HG03520 (cell line): ENCODE measurements around the gene PCDHGB3.
"Not testable (repeated sequence)": the region's sequence is repeated elsewhere in the genome, so short reads cannot be mapped to it uniquely, and the experiment has no call there.

Experiments
- ATAC-seq: cut with Tn5 transposase; IDR thresholded peaks from one replicate; pipeline ENCODE4 v1.9.1; 2021; ENCODE audit warnings: mild to moderate bottlenecking, moderate library complexity; ENCODE audit not compliant: unreplicated experiment

PCDHGB3 gene

DNA sequence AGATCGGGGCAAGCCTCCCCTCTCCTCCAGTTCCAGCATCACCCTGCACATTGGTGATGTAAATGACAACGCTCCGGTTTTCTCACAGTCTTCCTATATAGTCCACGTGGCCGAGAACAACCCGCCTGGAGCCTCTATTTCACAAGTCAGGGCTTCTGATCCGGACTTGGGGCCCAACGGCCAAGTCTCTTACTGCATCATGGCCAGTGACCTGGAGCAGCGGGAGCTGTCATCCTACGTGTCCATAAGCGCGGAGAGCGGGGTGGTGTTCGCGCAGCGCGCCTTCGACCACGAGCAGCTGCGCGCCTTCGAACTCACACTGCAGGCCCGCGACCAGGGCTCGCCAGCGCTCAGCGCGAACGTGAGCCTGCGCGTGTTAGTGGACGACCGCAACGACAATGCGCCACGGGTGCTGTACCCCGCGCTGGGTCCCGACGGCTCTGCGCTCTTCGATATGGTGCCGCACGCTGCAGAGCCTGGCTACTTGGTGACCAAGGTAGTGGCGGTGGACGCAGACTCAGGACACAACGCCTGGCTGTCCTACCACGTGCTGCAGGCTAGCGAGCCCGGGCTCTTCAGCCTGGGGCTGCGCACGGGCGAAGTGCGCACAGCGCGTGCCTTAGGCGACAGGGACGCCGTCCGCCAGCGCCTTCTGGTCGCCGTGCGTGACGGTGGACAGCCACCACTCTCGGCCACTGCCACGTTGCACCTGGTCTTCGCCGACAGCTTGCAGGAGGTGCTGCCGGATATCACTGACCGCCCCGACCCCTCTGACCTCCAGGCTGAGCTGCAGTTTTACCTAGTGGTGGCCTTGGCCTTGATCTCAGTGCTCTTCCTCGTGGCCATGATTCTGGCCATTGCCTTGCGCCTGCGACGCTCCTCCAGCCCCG is 19.4 kb downstream of the PCDHGB3 start:
- ATAC-seq, result no peak

DNA sequence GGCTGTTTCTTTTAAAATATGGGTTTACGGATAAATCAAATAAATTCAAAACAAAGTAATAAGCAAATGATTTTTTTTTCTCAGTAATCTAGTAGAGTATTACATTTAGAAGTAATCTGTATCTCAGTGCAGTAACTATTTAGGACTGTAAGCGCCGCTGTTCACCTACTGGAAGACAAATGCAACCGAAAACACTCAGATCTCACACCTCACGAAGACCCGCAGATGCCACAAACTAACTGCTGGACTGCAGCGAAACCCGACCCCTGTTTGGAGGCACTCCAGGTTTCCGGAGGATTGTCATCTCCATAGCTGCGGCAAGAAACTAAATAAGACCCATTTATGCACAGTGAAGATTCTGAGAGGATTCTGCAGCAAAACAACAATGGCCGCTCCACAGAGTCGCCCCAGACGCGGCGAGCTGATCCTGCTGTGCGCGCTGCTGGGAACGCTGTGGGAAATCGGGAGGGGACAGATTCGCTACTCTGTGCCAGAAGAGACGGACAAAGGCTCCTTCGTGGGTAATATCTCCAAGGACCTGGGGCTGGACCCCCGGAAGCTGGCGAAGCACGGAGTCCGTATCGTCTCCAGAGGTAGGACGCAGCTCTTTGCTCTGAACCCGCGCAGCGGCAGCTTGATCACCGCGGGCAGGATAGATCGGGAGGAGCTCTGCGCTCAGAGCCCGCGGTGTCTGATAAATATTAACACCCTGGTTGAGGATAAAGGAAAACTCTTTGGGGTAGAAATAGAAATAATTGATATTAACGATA is 22.6 kb downstream of the PCDHGB3 start, which contains the start of gene PCDHGA8:
Gene PCDHGA8 (plus strand): TSS at position 205 of the 770 bp plus-strand sequence. CDS start 181 bp downstream, at position 386.
- ATAC-seq, result no peak

DNA sequence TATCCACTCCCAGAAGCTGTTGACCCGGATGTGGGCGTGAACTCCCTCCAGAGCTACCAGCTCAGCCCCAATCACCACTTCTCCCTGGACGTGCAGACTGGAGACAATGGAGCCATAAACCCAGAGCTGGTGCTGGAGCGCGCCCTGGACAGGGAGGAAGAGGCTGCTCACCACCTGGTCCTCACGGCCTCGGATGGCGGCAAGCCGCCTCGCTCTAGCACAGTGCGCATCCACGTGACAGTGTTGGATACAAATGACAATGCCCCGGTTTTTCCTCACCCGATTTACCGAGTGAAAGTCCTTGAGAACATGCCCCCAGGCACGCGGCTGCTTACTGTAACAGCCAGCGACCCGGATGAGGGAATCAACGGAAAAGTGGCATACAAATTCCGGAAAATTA is 23.2 kb downstream of the PCDHGB3 start:
- ATAC-seq, result no peak

DNA sequence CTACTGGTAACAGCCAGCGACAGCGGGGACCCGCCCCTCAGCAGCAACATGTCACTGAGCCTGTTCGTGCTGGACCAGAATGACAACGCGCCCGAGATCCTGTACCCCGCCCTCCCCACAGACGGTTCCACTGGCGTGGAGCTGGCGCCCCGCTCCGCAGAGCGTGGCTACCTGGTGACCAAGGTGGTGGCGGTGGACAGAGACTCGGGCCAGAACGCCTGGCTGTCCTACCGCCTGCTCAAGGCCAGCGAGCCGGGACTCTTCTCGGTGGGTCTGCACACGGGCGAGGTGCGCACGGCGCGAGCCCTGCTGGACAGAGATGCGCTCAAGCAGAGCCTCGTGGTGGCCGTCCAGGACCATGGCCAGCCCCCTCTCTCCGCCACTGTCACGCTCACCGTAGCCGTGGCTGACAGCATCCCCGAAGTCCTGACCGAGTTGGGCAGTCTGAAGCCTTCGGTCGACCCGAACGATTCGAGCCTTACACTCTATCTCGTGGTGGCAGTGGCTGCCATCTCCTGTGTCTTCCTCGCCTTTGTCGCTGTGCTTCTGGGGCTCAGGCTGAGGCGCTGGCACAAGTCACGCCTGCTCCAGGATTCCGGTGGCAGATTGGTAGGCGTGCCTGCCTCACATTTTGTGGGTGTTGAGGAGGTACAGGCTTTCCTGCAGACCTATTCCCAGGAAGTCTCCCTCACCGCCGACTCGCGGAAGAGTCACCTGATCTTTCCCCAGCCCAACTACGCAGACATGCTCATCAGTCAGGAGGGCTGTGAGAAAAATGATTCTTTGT is 24.6 kb downstream of the PCDHGB3 start:
- not testable (repeated sequence) for ATAC-seq

DNA sequence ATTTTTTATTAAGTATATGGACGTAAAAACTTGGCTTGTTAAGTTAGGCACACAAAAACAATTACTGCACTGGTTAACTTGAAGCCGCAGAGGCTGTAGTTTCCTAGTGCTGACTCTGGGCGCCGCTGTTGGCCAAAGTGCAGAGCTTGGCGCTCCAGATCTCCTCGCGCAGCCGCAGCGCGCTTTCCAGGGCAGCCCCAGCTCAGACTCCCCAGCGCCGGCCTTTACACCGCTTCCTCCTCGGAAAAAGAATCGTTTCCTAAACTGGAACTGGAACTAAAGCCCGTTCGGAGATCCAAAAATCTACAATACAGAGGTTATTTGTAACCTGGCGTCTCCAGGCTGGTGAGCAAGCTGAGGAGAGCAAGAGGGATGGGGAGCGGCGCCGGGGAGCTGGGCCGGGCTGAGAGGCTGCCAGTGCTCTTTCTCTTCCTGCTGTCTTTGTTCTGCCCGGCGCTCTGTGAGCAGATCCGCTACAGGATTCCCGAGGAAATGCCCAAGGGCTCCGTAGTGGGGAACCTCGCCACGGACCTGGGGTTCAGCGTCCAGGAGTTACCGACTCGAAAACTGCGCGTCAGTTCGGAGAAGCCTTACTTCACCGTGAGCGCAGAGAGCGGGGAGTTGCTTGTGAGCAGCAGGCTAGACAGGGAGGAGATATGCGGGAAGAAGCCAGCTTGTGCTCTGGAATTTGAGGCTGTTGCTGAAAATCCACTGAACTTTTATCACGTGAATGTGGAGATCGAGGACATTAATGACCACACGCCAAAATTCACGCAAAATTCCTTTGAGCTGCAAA is 27.9 kb downstream of the PCDHGB3 start, which contains the start of gene PCDHGB5:
Gene PCDHGB5 (plus strand): TSS at position 192 of the 796 bp plus-strand sequence. CDS start 181 bp downstream, at position 373.
- peak; percentile 100 for ATAC-seq

DNA sequence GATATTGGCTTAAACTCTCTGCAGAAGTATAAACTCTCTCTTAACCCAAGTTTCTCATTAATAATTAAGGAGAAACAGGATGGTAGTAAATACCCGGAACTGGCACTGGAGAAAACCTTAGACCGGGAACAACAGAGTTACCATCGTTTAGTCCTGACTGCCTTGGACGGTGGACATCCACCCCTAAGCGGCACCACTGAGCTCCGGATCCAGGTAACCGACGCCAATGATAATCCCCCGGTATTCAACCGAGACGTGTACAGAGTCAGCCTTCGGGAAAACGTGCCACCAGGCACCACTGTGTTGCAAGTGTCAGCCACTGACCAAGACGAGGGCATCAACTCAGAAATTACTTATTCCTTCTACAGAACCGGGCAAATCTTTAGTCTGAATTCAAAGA is 28.6 kb downstream of the PCDHGB3 start:
- ATAC-seq, result no peak

DNA sequence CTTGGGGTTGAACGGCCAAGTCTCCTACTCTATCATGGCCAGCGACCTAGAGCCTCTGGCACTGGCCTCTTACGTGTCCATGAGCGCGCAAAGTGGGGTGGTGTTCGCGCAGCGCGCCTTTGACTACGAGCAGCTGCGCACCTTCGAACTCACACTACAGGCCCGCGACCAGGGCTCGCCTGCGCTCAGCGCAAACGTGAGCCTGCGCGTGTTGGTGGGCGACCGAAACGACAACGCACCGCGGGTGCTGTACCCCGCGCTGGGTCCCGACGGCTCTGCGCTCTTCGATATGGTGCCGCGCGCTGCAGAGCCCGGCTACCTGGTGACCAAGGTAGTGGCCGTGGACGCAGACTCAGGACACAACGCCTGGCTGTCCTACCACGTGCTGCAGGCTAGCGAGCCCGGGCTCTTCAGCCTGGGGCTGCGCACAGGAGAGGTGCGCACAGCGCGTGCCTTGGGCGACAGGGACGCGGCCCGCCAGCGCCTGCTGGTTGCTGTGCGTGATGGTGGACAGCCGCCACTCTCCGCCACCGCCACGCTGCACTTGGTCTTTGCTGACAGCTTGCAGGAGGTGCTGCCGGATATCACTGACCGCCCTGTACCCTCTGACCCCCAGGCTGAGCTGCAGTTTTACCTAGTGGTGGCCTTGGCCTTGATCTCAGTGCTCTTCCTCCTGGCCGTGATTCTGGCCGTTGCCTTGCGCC is 29.7 kb downstream of the PCDHGB3 start:
- no peak for ATAC-seq

DNA sequence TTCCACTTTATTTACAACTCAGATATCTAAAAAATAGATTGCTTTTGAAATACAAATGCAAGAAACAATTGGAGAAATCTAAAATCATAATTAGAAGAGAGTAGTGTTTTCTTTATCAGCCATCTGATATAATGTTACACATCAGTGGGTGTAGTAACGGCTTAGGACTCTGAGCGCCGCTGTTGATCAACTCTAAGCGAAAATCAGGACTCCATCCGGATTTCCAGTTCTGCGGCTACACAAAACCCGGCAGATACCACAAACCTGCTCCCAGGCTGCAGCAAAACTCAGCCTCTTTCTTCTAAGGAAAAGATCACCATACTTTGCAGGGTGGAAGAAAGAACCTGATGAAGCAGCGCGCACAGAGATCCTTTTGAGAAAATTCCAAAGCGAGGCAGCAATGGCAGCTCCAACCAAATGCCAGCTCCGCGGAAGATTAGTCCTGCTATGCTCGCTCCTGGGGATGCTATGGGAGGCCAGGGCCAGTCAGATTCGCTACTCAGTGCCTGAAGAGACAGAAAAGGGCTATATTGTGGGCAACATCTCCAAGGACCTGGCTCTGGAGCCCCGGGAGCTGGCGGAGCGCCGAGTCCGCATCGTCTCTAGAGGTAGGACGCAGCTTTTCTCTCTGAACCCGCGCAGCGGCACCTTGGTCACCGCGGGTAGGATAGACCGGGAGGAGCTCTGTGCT is 32.7 kb downstream of the PCDHGB3 start, which contains the start of gene PCDHGA9:
Gene PCDHGA9 (plus strand): TSS at position 226 of the 691 bp plus-strand sequence. CDS start 175 bp downstream, at position 401.
- ATAC-seq, result no peak

DNA sequence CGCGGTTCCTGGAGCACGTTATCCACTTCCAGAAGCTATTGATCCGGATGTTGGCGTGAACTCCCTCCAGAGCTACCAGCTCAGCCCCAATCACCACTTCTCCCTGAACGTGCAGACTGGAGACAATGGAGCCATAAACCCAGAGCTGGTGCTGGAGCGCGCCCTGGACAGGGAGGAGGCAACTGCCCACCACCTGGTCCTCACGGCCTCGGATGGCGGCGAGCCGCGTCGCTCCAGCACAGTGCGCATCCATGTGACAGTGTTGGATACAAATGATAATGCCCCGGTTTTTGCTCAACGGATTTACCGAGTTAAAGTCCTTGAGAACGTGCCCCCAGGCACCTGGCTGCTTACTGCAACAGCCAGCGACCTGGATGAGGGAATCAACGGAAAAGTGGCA is 33.3 kb downstream of the PCDHGB3 start:
- no peak for ATAC-seq

DNA sequence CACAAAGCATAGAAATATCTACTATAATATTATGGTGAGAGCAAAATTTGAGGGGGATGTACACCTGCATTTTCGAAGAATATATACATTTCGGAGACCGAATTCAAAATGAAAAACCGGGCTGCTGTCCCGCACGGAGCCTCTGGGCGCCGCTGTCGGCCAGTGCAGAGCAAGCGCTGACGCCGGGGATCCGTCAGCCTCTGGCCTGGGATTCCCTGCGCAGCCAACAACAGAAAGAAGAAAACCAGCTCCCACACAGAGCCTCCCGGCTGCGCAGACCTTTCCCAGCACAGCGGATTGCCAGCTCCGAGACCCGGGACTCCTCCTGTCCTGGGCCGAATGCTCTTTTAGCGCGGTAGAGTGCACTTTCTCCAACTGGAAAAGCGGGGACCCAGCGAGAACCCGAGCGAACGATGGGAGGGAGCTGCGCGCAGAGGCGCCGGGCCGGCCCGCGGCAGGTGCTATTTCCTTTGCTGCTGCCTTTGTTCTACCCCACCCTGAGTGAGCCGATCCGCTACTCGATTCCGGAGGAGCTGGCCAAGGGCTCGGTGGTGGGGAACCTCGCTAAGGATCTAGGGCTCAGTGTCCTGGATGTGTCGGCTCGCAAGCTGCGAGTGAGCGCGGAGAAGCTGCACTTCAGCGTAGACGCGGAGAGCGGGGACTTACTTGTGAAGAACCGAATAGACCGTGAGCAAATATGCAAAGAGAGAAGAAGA is 37.9 kb downstream of the PCDHGB3 start, which contains the start of gene PCDHGB6:
Gene PCDHGB6 (plus strand): TSS at position 232 of the 716 bp plus-strand sequence. CDS start 182 bp downstream, at position 414.
- not testable (repeated sequence) for ATAC-seq

DNA sequence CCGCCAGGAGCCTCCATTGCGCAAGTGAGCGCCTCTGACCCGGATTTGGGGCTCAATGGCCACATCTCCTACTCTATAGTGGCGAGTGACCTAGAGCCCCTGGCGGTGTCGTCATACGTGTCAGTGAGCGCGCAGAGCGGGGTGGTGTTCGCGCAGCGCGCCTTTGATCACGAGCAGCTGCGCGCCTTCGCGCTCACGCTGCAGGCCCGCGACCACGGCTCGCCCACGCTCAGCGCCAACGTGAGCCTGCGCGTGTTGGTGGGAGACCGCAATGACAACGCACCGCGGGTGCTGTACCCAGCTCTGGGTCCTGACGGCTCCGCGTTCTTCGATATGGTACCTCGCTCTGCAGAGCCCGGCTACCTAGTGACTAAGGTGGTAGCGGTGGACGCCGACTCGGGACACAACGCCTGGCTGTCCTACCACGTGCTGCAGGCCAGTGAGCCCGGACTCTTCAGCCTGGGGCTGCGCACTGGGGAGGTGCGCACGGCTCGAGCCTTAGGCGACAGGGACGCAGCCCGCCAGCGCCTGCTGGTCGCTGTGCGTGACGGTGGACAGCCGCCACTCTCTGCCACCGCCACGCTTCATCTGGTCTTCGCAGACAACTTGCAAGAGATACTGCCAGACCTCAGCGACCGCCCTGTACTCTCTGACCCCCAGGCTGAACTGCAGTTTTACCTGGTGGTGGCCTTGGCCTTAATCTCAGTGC is 39.7 kb downstream of the PCDHGB3 start:
- no peak for ATAC-seq

DNA sequence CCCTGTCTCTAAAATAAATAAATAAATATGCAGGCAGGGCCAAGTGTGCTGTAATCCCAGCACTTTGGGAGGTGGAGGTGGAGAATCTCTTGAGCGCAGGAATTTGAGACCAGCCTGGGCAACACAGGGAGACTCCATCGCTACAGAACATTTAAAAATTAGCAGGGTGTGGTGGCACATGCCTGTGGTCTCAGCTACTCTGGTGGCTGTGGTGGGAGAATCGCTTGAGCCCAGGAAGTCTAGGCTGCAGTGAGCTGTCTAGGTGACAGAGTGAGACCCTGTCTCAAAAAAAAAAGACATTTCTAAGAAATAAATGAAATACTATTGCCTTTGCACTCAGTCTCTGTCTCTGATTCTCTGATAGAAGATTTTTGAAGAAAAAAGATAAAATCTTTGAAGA is 41.5 kb downstream of the PCDHGB3 start:
- ATAC-seq, result no peak

DNA sequence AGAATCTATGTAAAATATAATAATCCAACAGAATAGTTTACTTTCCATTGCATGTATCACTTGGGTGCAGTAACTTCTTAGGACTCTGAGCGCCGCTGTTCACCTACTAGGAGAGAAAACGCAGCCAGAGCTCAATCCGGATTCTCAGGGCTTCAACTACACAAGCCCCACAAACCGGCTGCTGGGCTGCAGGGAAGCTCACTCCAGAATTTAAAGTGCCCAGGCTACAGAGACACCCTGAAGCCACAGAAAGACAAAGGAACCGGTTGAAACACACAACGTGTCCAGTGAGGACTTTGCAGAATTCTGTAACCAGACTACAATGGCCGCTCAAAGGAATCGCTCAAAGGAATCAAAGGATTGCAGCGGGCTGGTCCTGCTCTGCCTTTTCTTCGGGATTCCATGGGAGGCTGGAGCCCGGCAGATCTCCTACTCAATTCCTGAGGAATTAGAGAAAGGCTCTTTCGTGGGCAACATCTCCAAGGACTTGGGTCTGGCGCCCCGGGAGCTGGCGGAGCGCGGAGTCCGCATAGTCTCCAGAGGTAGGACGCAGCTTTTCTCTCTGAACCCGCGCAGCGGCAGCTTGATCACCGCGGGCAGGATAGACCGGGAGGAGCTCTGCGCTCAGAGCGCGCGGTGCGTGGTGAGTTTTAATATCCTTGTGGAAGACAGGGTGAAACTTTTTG is 43.0 kb downstream of the PCDHGB3 start, which contains the start of gene PCDHGA10:
Gene PCDHGA10 (plus strand): TSS at position 134 of the 686 bp plus-strand sequence. CDS start 189 bp downstream, at position 323.
- ATAC-seq, result peak; percentile 76

DNA sequence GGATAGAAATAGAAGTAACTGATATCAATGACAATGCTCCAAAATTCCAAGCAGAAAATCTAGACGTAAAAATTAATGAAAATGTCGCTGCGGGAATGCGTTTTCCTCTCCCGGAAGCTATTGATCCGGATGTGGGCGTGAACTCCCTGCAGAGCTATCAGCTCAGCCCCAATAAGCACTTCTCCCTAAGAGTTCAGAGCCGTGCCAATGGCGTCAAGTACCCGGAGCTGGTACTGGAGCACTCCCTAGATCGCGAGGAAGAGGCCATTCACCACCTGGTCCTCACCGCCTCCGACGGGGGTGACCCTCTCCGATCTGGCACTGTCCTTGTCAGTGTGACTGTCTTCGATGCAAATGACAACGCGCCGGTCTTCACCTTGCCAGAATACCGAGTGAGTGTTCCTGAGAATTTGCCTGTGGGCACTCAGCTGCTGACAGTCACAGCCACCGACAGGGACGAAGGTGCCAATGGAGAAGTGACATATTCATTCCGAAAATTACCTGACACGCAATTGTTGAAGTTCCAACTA is 43.6 kb downstream of the PCDHGB3 start:
- no peak for ATAC-seq

DNA sequence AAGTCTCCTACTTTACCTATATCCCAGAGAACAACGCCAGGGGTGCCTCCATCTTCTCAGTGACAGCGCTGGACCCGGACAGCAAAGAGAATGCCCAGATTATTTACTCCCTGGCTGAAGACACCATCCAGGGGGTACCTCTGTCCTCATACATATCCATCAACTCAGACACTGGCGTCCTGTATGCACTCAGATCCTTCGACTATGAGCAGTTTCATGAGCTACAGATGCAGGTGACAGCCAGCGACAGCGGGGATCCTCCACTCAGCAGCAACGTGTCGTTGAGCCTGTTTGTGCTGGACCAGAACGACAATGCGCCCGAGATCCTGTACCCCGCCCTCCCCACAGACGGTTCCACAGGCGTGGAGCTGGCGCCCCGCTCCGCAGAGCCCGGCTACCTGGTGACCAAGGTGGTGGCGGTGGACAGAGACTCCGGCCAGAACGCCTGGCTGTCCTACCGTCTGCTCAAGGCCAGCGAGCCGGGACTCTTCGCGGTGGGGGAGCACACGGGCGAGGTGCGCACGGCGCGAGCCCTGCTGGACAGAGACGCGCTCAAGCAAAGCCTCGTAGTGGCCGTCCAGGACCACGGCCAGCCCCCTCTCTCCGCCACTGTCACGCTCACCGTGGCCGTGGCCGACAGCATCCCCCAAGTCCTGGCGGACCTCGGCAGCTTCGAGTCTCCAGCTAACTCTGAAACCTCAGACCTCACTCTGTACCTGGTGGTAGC is 44.7 kb downstream of the PCDHGB3 start:
- ATAC-seq, result not testable (repeated sequence)

DNA sequence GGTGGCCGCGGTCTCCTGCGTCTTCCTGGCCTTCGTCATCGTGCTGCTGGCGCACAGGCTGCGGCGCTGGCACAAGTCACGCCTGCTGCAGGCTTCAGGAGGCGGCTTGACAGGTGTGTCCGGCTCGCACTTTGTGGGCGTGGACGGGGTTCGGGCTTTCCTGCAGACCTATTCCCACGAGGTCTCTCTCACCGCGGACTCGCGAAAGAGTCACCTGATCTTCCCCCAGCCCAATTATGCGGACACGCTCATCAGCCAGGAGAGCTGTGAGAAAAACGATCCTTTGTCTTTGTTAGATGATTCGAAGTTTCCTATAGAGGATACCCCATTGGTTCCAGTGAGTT is 45.2 kb downstream of the PCDHGB3 start:
- not testable (repeated sequence) for ATAC-seq
